GM12801 (cell line): ENCODE data around the gene CCNF.

Source experiments
- TF ChIP-seq, protein P1 (sequence below): IDR thresholded peaks from one replicate; pipeline ENCODE4 v1.5.1; 2011; ENCODE audit warnings: control low read depth; ENCODE audit not compliant: insufficient read length; ENCODE audit errors: extremely low read depth

CCNF gene

DNA sequence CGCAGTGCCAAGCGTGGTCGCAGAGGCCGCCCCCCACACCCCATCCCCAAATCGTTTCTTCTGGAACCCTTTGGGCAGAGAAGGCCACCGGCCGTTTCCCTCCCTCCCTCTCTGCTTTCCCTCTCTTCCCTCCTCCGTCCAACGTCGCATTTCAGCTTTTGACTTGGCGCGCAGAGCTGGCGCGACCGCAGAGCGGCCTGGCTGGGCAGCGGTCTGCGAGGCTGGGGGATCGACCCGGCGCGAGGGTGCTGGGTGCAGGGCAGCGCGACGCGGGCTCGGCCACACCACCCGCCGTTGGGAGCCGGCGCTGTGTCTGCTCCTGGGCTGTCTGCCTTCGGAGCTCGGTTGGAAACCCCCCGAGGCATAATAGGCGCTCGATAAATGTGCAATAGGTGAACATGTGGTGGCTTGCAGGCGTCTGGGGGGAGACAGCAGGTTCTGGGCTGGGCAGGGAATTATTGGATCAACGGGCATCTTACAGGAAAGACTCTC, 39.0 kb downstream of the CCNF start:
- TF ChIP-seq, protein P1, sequence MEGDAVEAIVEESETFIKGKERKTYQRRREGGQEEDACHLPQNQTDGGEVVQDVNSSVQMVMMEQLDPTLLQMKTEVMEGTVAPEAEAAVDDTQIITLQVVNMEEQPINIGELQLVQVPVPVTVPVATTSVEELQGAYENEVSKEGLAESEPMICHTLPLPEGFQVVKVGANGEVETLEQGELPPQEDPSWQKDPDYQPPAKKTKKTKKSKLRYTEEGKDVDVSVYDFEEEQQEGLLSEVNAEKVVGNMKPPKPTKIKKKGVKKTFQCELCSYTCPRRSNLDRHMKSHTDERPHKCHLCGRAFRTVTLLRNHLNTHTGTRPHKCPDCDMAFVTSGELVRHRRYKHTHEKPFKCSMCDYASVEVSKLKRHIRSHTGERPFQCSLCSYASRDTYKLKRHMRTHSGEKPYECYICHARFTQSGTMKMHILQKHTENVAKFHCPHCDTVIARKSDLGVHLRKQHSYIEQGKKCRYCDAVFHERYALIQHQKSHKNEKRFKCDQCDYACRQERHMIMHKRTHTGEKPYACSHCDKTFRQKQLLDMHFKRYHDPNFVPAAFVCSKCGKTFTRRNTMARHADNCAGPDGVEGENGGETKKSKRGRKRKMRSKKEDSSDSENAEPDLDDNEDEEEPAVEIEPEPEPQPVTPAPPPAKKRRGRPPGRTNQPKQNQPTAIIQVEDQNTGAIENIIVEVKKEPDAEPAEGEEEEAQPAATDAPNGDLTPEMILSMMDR: no peak

DNA sequence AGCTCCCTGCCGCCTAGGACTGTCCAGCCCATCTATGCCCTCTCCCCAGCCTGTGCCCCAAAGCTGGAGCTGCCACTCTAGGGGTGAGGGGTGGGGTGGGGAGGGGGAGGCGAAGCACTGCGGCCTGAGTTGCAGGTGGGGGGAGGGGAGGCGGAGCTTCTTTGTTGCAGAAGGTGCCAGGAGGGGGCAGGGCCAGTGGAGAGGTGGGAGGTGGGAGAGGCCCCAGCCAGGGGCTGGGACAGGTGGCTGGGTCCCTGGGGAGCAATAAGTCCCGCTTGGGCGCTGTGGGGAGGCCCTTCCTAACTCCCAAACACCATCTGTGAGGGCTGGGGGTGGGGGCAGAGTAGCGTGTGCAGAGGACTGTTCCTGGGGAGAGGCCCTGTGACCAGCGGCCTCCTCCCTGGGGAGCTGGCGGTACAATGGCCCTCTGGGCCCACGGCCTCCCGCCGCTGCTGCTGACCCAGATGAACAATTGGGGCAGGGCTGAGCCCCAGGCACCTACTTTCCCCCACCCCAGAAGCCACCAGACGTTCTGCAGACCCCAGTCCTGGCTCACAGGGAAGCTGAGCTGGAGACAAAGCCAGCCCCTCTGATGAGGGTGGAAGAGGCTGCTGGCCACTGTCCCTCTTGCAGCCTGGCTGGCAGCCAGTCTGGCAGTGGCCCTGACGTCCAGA, 39.6 kb downstream of the CCNF start:
- TF ChIP-seq, protein P1: no peak

DNA sequence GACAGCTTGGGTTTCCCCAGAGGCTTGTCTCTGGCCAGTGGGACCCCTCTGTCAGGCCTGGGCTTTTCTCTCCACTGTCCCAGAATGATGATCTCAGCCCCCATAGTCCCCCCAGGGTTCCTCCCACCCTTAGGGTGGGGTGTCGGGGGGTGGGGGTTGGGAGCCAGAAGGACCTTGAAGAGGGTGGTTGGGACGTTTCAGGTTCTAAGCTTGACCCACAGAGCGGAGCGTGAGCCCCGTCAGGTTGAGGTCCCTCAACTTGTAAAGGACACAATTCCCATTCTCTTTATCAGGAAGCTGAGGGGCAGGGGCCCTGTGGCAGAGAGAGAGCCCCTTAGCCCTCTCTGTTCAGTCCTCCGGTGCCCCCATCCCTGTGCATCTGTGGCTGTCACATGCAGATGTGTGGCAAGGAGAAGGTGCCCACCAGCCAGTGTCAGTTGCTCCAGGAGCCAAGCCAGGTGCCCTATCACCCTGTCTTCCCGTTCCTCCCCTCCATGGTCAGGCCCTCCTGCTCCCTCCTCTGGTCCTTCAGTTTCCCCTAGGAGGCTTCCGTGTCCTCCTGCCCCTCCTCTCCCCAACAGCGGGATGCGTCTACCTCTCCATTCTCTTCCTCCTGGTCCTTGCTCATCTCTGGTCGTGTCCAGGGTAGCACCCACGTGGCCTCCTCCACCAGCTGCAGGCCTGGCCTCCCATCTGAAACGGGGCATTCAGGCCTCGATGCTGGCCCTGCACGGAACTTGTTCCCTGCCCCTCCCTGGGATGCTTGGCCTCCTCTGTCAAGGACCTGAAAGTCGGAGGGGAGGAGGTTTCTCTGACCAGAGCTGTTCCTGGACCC, 40.4 kb downstream of the CCNF start:
- TF ChIP-seq, protein P1: no peak

DNA sequence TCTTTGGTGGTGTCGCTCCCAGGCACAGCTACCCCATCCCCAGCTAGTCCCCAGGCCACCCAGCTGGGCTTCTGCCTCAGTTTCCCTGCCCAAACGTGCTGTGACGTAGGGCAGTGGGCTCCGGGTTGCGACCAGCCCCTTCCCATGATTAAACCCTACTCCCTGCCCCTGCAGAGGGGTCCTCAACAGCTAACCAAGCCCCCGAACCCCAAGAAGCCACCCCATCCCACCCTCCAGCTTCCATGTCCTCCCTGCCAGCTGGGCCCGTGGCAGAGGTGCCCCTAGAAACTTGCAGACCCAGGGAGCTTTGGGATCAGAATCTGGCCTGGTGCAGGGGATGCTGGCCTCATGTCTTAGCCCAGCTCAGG, 41.0 kb downstream of the CCNF start:
- TF ChIP-seq, protein P1: no peak

DNA sequence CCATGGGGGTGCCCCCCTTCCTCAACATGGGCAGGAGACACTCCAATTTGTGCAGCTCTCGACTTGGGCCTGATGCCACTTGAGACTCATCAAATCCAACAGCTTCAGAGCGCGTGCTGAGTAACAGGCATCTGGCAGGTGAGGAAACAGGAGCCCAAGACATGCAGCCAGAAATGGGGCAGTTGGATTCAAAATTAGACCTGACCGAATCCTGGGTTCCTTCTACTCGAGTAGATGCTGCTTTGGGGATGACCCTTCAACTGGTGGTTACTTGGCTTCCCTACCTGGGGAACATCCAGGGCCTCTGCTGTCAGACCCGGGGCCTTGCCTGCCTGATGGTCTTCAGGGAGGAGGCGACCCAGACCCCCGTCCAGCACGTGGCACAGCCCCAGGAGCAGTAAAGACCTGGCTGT, 41.4 kb downstream of the CCNF start:
- TF ChIP-seq, protein P1: no peak

DNA sequence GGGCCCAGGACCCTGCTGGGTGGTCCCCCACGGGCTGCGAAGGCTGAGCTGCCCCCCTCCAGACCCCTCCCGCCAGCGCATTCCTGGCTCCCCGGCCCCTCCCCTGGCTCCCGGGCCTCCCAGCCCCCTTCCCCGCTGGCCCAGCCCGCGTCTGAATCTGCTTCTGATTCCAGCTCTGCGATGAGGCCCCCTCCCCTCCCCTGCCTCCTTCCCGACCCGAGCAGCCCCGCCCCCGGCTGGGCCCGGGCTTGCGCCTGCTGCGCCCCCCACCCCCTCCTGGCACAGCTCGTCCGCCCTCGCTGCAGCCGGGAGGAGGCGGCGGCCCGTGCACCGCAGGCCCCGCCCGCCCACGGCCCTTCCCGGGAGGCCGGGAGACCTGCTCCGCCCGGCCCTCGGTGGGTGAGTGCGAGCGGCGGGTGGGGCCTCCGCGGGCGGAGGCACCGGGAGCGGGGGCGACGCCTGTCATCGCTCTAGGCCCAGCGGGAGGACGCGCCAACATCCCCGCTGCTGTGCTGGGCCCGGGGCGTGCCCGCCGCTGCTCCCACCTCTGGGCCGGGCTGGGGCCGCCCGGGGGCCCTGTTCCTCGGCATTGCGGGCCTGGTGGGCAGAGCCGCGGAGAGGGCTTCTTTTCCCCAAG, 41.9 kb downstream of the CCNF start, which contains the start of gene NTN3:
NTN3 (plus strand) TSS at position 282 of the 637 bp plus-strand sequence. CDS start 405 bp downstream, outside the sequence.
- TF ChIP-seq, protein P1: no peak
